ENCODE data around the gene THUMPD1. TPM values are rescaled to one million over a fixed set of nuclear protein-coding genes. Genes with fewer than 3 reads are reported as not detected.
A peak's percentile ranks its signal among the peaks of the same experiment; 100 is the strongest.

Gene THUMPD1
- polyA plus RNA-seq, 1 of the 3 experiments (the other 2 are of a cell fraction), result 24.8 TPM

GRCh38 chr16:20741554-20742285 is at the start of gene THUMPD1 (continued):
- TF ChIP-seq TAF1 (IDR thresholded peaks at IDR 0.05; ENCODE audit: borderline replicate concordance, low read depth, low read length) (peak; percentile 82), MXI1 (IDR thresholded peaks at IDR 0.05; ENCODE audit: low read depth, low read length) (no peak; the same call in 1 of the 2 replicates), USF2 (IDR thresholded peaks at IDR 0.05; ENCODE audit: borderline replicate concordance, low read depth, low read length) (no peak), REST (IDR thresholded peaks at IDR 0.05; ENCODE audit: low read depth, low read length) (no peak), MAX (IDR thresholded peaks at IDR 0.05; ENCODE audit: low read depth) (peak; percentile 74), TEAD4 (IDR thresholded peaks at IDR 0.05; ENCODE audit: borderline replicate concordance, insufficient read depth) (no peak), NRF1 (IDR thresholded peaks at IDR 0.05; ENCODE audit: low read depth, low read length) (no peak)

GRCh38 chr16:20789130-20789529 is 47.5 kb upstream of the THUMPD1 start:
- CTCF ChIA-PET, result interaction anchor here (1.5 kb wide), 1 partner anchor 61 kb away, joined by 5 read pairs; no protein-coding TSS in a partner anchor
- H3K9me3 ChIP-seq, result no peaks in the 10 kb centered on the region
- no peak for TF ChIP-seq CHD2 (IDR thresholded peaks at IDR 0.05; ENCODE audit: low read length, partially characterized antibody)
- TF ChIP-seq FOXM1 (IDR thresholded peaks at IDR 0.05; ENCODE audit: low read depth), result no peak
- no peak for TF ChIP-seq FOXJ3 (CRISPR knock-in tag; IDR thresholded peaks at IDR 0.05)
- TF ChIP-seq GABPA (IDR thresholded peaks at IDR 0.05; ENCODE audit: low read depth), result no peak
- TF ChIP-seq NRF1 (IDR thresholded peaks at IDR 0.05; ENCODE audit: low read depth, low read length), result no peak
- TF ChIP-seq ZBTB33 (IDR thresholded peaks at IDR 0.05; ENCODE audit: borderline replicate concordance, low read depth), result no peak
- TF ChIP-seq EP300 (IDR thresholded peaks at IDR 0.05; ENCODE audit: borderline replicate concordance in 1 of 2, low read depth in 1 of 2, low read length in 1 of 2), result no peak
- no peak for TF ChIP-seq MEF2A (IDR thresholded peaks at IDR 0.05; ENCODE audit: borderline replicate concordance, low read depth)
- no peak for TF ChIP-seq POLR2AphosphoS5 (IDR thresholded peaks at IDR 0.05; ENCODE audit: low read depth, low read length)
- TF ChIP-seq TCF12 (IDR thresholded peaks at IDR 0.05), result no peak
- no peak for TF ChIP-seq CTCF (IDR thresholded peaks at IDR 0.05)
- TF ChIP-seq MAX (IDR thresholded peaks at IDR 0.05; ENCODE audit: low read depth), result no peak
- no peak for TF ChIP-seq SMC3 (IDR thresholded peaks at IDR 0.05; ENCODE audit: low read depth, low read length)
- no peak for TF ChIP-seq RFX5 (IDR thresholded peaks at IDR 0.05; ENCODE audit: low read length)
- no peak for TF ChIP-seq EZH2phosphoT487 (IDR thresholded peaks at IDR 0.05; ENCODE audit: borderline replicate concordance, low read depth)

More at GRCh38 chr16:20789130-20789529, 47.5 kb upstream of the THUMPD1 start:
- Histone ChIP-seq H3K4me1 (ENCODE audit: control insufficient read depth in 1 of 2, insufficient read depth in 2 of 2, low read depth in 1 of 2, low read length in 1 of 2) (no peaks in the 10 kb centered on the region; a peak in 1 of 4 replicates), H3K4me2 (no peak overlapping the region), H3K9me2 (no peaks in the 10 kb centered on the region), H4K20me1 (ENCODE audit: insufficient read depth) (no peaks in the 10 kb centered on the region), H3K27ac (ENCODE audit: low read depth in 2 of 2, low read length in 1 of 2) (no peak overlapping the region), H3F3A (replicated peaks; ENCODE audit: insufficient read depth) (no peaks in the 10 kb centered on the region), H3K9ac (no peak overlapping the region), H3K36me3 (replicated peaks in 1 of 2; ENCODE audit: control insufficient read depth in 1 of 2, insufficient read depth in 2 of 2, low read length in 1 of 2) (no peaks in the 10 kb centered on the region), H3K4me3 (ENCODE audit: low read depth in 2 of 2, low read length in 1 of 2) (no peak overlapping the region), H2AFZ (ENCODE audit: low read depth) (no peak overlapping the region), H3K79me2 (ENCODE audit: insufficient read depth) (no peaks in the 10 kb centered on the region), H3K27me3 (ENCODE audit: insufficient read depth) (no peaks in the 10 kb centered on the region)
- POLR2A ChIA-PET, result no interaction called here
- DNase-seq, result no peak
